ENCODE data around the gene PTPN22. TPM values are rescaled to one million over a fixed set of nuclear protein-coding genes. Genes with fewer than 3 reads are reported as not detected.

The PTPN22 gene
- total RNA-seq, 1 experiment from 2014 or later: 0.89 TPM

GRCh38 chr1:113769601-113769970 is 101.9 kb downstream of the PTPN22 start:
- ChIA-PET CTCF (no interaction called here), POLR2A (interaction anchor here (0.9 to 3.5 kb wide), 3 partner anchors 7 to 42 kb away, joined by 3 to 24 read pairs (median 6); partner anchors contain the start of gene PHTF1)
- intact Hi-C loops (cut with micrococcal nuclease): loop anchor here (10.0 kb wide), 1 partner anchor 375 kb away; the partner anchor contains the start of gene MAGI3
- BruUV-seq (replicated peaks): no TSS peak
- DNase-seq (ENCODE audit: unreplicated experiment): no peak
- Mint-ChIP-seq H3K27ac (ENCODE audit: low read depth, unreplicated experiment) (no peak overlapping the region), H3K4me3 (ENCODE audit: unreplicated experiment) (no peak overlapping the region), H3K27me3 (ENCODE audit: insufficient read depth, unreplicated experiment) (no peaks in the 10 kb centered on the region), H3K4me1 (ENCODE audit: insufficient read depth, unreplicated experiment) (peaks cover 10% of the 10 kb centered on the region), H3K36me3 (ENCODE audit: insufficient read depth, unreplicated experiment) (peaks cover 37% of the 10 kb centered on the region), H3K9me3 (ENCODE audit: unreplicated experiment) (no peaks in the 10 kb centered on the region)
- TF ChIP-seq CTCF (IDR thresholded peaks at IDR 0.05; ENCODE audit: unreplicated experiment): no peak

GRCh38 chr1:113768916-113769600 is 102.5 kb downstream of the PTPN22 start:
- no peak overlapping the region for H3K4me3 Mint-ChIP-seq (ENCODE audit: unreplicated experiment)
- H3K27me3 Mint-ChIP-seq (ENCODE audit: insufficient read depth, unreplicated experiment): no peaks in the 10 kb centered on the region
- no peaks in the 10 kb centered on the region for H3K9me3 Mint-ChIP-seq (ENCODE audit: unreplicated experiment)
- intact Hi-C loops (cut with micrococcal nuclease): loop anchor here (10.0 kb wide), 1 partner anchor 374 kb away; the partner anchor contains the start of gene MAGI3
- POLR2A ChIA-PET: interaction anchor here (0.9 to 3.5 kb wide), 2 partner anchors 10 to 42 kb away, joined by 3 to 24 read pairs; partner anchors contain the start of gene PHTF1
- peaks cover 37% of the 10 kb centered on the region for H3K36me3 Mint-ChIP-seq (ENCODE audit: insufficient read depth, unreplicated experiment)
- CTCF ChIA-PET: no interaction called here
- H3K27ac Mint-ChIP-seq (ENCODE audit: low read depth, unreplicated experiment): no peak overlapping the region
- DNase-seq (ENCODE audit: unreplicated experiment): no peak
- BruUV-seq (replicated peaks): no TSS peak
- TF ChIP-seq CTCF (IDR thresholded peaks at IDR 0.05; ENCODE audit: unreplicated experiment): no peak
- peaks cover 10% of the 10 kb centered on the region for H3K4me1 Mint-ChIP-seq (ENCODE audit: insufficient read depth, unreplicated experiment)

GRCh38 chr1:113765306-113766230 is 105.9 kb downstream of the PTPN22 start:
- Mint-ChIP-seq H3K27ac (ENCODE audit: low read depth, unreplicated experiment) (no peak overlapping the region), H3K27me3 (ENCODE audit: insufficient read depth, unreplicated experiment) (no peaks in the 10 kb centered on the region), H3K4me1 (ENCODE audit: insufficient read depth, unreplicated experiment) (peaks cover 10% of the 10 kb centered on the region), H3K9me3 (ENCODE audit: unreplicated experiment) (no peaks in the 10 kb centered on the region), H3K36me3 (ENCODE audit: insufficient read depth, unreplicated experiment) (peaks cover 27% of the 10 kb centered on the region), H3K4me3 (ENCODE audit: unreplicated experiment) (no peak overlapping the region)
- TF ChIP-seq CTCF (IDR thresholded peaks at IDR 0.05; ENCODE audit: unreplicated experiment): no peak
- ChIA-PET POLR2A (no interaction called here), CTCF (no interaction called here)
- intact Hi-C loops (cut with micrococcal nuclease): loop anchor here (10.0 kb wide), 1 partner anchor 371 kb away; the partner anchor contains the start of gene MAGI3
- DNase-seq (ENCODE audit: unreplicated experiment): no peak
- BruUV-seq (replicated peaks): no TSS peak

Other genes with a start within 250 kb of the PTPN22 start
- gene PHTF1, start 112.2 kb downstream of the PTPN22 start, total RNA-seq (2022): 8.4 and 13.0 TPM in 2 replicates
- 11.8 and 15.7 TPM in 2 replicates for gene RSBN1, start 59.2 kb downstream of the PTPN22 start, total RNA-seq (2022)
- gene BCL2L15, start 15.9 kb upstream of the PTPN22 start, total RNA-seq (2022): 0.27 and 2.3 TPM in 2 replicates
- gene AP4B1, start 33.1 kb upstream of the PTPN22 start, total RNA-seq (2022): 20.4 and 21.3 TPM in 2 replicates
- 6.9 and 8.1 TPM in 2 replicates for gene DCLRE1B, start 33.6 kb upstream of the PTPN22 start, total RNA-seq (2022)
- 46.7 and 50.2 TPM in 2 replicates for gene HIPK1, start 57.6 kb upstream of the PTPN22 start, total RNA-seq (2022)
- gene OLFML3, start 107.8 kb upstream of the PTPN22 start, total RNA-seq (2022): 0.20 and 0.30 TPM in 2 replicates